Measurements from ENCODE around the gene PER1. TPM values are rescaled to one million over a fixed set of nuclear protein-coding genes. Genes with fewer than 3 reads are reported as not detected.

Gene PER1
- total RNA-seq, 1 experiment from 2014 or later: 36.5 TPM

- Histone ChIP-seq H3K4me2 (ENCODE audit: insufficient read depth, insufficient read length, low read length) (peak overlapping the region; percentile 59), H3K4me1 (ENCODE audit: insufficient read depth, low read length) (peaks cover 5% of the 10 kb centered on the region), H3K14ac (ENCODE audit: insufficient read depth, low read length) (0 out of 2 replicates have a peak overlapping the region, but pooled peaks have one; percentile 11), H3K79me1 (ENCODE audit: insufficient read depth, low read depth, low read length, poor library complexity, severe bottlenecking) (peaks cover 2% of the 10 kb centered on the region), H3K9me3 (ENCODE audit: control insufficient read depth, low read depth, low read length) (no peaks in the 10 kb centered on the region), H3K79me2 (ENCODE audit: insufficient read depth, low read length) (no peaks in the 10 kb centered on the region), H3K27me3 (ENCODE audit: insufficient read depth, low read length) (no peaks in the 10 kb centered on the region), H2BK12ac (ENCODE audit: insufficient read length, low read depth, low read length) (no peak overlapping the region), H2BK15ac (ENCODE audit: low read depth, low read length) (no peak overlapping the region), H3T11ph (ENCODE audit: low read length) (no peak overlapping the region), H3K9ac (ENCODE audit: extremely low read depth, insufficient read length, low read length) (no peak overlapping the region), H2AFZ (ENCODE audit: low read length) (no peak overlapping the region), H3K4ac (ENCODE audit: low read depth, low read length) (no peak overlapping the region; the same call in 1 of the 2 replicates), H3K23me2 (ENCODE audit: insufficient read length, low read depth, low read length, poor library complexity, severe bottlenecking) (peaks cover 21% of the 10 kb centered on the region), H3K56ac (ENCODE audit: insufficient read length, low read depth, low read length) (no peak overlapping the region), H2AK5ac (ENCODE audit: insufficient read length, low read length) (no peak overlapping the region), H2BK5ac (ENCODE audit: insufficient read length, low read length) (no peak overlapping the region), H3K27ac (ENCODE audit: insufficient read length, low read depth, low read length) (peak overlapping the region; percentile 18), H2BK120ac (ENCODE audit: low read depth, low read length, poor library complexity, severe bottlenecking) (peak overlapping the region; percentile 86), H4K5ac (ENCODE audit: insufficient read length, low read depth, low read length) (no peak overlapping the region), H3K18ac (ENCODE audit: insufficient read length, low read depth, low read length) (peak overlapping the region; percentile 80), H2BK20ac (ENCODE audit: low read depth, low read length, poor library complexity, severe bottlenecking) (no peak overlapping the region), H4K20me1 (ENCODE audit: control insufficient read depth, insufficient read depth, insufficient read length) (no peaks in the 10 kb centered on the region), H4K8ac (replicated peaks; ENCODE audit: insufficient read length, low read depth, low read length) (no peak overlapping the region), H4K91ac (ENCODE audit: insufficient read length, low read depth, low read length) (no peak overlapping the region), H3K23ac (ENCODE audit: insufficient read length, low read depth, low read length) (no peak overlapping the region)
- peaks cover 21 to 26% of the 10 kb centered on the region in 2 experiments for H3K4me1 Mint-ChIP-seq
- WGBS (ENCODE audit: extremely low coverage, insufficient read length, low lambda C conversion rate): no CpG with 5 or more reads among the region's 13 CpGs
- DNase-seq: peak; percentile 55
- H3K27me3 Mint-ChIP-seq (ENCODE audit: low read depth): peaks cover 3% of the 10 kb centered on the region
- peak overlapping the region; percentile 41 to 99 (median 95); a peak in 5 of 7 replicates for H3K27ac Mint-ChIP-seq
- TF ChIP-seq, protein P1, sequence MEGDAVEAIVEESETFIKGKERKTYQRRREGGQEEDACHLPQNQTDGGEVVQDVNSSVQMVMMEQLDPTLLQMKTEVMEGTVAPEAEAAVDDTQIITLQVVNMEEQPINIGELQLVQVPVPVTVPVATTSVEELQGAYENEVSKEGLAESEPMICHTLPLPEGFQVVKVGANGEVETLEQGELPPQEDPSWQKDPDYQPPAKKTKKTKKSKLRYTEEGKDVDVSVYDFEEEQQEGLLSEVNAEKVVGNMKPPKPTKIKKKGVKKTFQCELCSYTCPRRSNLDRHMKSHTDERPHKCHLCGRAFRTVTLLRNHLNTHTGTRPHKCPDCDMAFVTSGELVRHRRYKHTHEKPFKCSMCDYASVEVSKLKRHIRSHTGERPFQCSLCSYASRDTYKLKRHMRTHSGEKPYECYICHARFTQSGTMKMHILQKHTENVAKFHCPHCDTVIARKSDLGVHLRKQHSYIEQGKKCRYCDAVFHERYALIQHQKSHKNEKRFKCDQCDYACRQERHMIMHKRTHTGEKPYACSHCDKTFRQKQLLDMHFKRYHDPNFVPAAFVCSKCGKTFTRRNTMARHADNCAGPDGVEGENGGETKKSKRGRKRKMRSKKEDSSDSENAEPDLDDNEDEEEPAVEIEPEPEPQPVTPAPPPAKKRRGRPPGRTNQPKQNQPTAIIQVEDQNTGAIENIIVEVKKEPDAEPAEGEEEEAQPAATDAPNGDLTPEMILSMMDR (conservative IDR thresholded peaks at IDR 0.05): no peak
- peak overlapping the region in 1 of 2 experiments; percentile 68; a peak in 3 of 5 replicates for H3K4me3 Mint-ChIP-seq
- H3K9me3 Mint-ChIP-seq: no peaks in the 10 kb centered on the region
- H3K36me3 Mint-ChIP-seq (ENCODE audit: insufficient read depth in 1 of 3, low read depth in 3 of 3): peaks cover 7 to 15% (median 12%) of the 10 kb centered on the region in 3 experiments
These were observed 1.3 kb upstream of the PER1 start for GRCh38 chr17:8153525-8153956.
